Neural cell (in vitro differentiated cells): ENCODE results near the gene EFEMP2. TPM values are rescaled to one million over a fixed set of nuclear protein-coding genes. Genes with fewer than 3 reads are reported as not detected.

Source experiments
- H2AFZ ChIP-seq: fragments of 200-600, 300-800 bp; sonication (generic), shearing (Covaris generic); 2 replicates; pipeline ENCODE4 v1.6.0; 2014; ENCODE audit warnings: low read depth, mild to moderate bottlenecking, antibody characterized with exemption, low read length, moderate library complexity
- H3F3A ChIP-seq: fragments of 200-600 bp; shearing (Covaris generic); 2 replicates; pipeline ENCODE4 v1.6.1; 2016; ENCODE audit warnings: mild to moderate bottlenecking, moderate library complexity, mixed read lengths, antibody characterized with exemption, low read length; ENCODE audit not compliant: insufficient read depth, poor library complexity, severe bottlenecking
- H3K27ac ChIP-seq: fragments of 200-600, 300-800 bp; sonication (generic), shearing (Covaris generic); 2 replicates; pipeline ENCODE4 v1.5.1; 2014; ENCODE audit warnings: mild to moderate bottlenecking, low read length, moderate library complexity
- H3K27me3 ChIP-seq: fragments of 300-800, 200-600 bp; sonication (generic), shearing (Covaris generic); 2 replicates; pipeline ENCODE4 v1.6.0; 2014; ENCODE audit warnings: mild to moderate bottlenecking, low read depth, low read length, moderate library complexity; ENCODE audit not compliant: insufficient read depth
- H3K36me3 ChIP-seq: fragments of 300-800, 200-600 bp; sonication (generic), shearing (Covaris generic); 2 replicates; pipeline ENCODE4 v1.5.1; 2014; ENCODE audit warnings: mild to moderate bottlenecking, antibody characterized with exemption, low read length, moderate library complexity; ENCODE audit not compliant: insufficient read depth
- H3K4me2 ChIP-seq: fragments of 300-800, 200-600 bp; sonication (generic), shearing (Covaris generic); 2 replicates; pipeline ENCODE4 v1.6.0; 2014; ENCODE audit warnings: mild to moderate bottlenecking, low read length
- H3K4me3 ChIP-seq: fragments of 300-800, 200-600 bp; sonication (generic), shearing (Covaris generic); 2 replicates; pipeline ENCODE4 v1.5.1; 2014; ENCODE audit warnings: mild to moderate bottlenecking, low read length, moderate library complexity
- H3K79me2 ChIP-seq: fragments of 200-600 bp; shearing (Covaris generic); replicated peaks from 2 replicates; pipeline ENCODE4 v1.6.0; 2014; ENCODE audit warnings: mild to moderate bottlenecking, low read length, moderate library complexity; ENCODE audit not compliant: insufficient read depth
- H3K9ac ChIP-seq: fragments of 300-800, 200-600 bp; sonication (generic), shearing (Covaris generic); 2 replicates; pipeline ENCODE4 v1.6.1; 2016; ENCODE audit warnings: mild to moderate bottlenecking, low read length, mixed read lengths
- H3K9me2 ChIP-seq: fragments of 200-600 bp; shearing (Covaris generic); 2 replicates; pipeline ENCODE4 v1.6.1; 2016; ENCODE audit warnings: mild to moderate bottlenecking, low read length, mixed read lengths; ENCODE audit not compliant: insufficient read depth
- H3K9me3 ChIP-seq: fragments of 200-600, 300-800 bp; sonication (generic), shearing (Covaris generic); 2 replicates; pipeline ENCODE4 v1.6.1; 2016; ENCODE audit warnings: mild to moderate bottlenecking, mixed run types, low read length, moderate library complexity, mixed read lengths
- H4K20me1 ChIP-seq: fragments of 200-600 bp; shearing (Covaris generic); 2 replicates; pipeline ENCODE4 v1.6.1; 2016; ENCODE audit warnings: mild to moderate bottlenecking, mixed run types; ENCODE audit not compliant: insufficient read depth
- EP300 ChIP-seq: fragments of 450-650 bp; conservative IDR thresholded peaks from 2 replicates; pipeline ENCODE4 v1.6.1; 2014; ENCODE audit warnings: antibody characterized with exemption, mild to moderate bottlenecking, moderate library complexity; ENCODE audit not compliant: poor library complexity, severe bottlenecking
- EZH2 ChIP-seq: fragments of 200-600, 300-800 bp; shearing (Covaris generic), sonication (generic); IDR thresholded peaks from 2 replicates; pipeline ENCODE4 v1.6.1; 2014; ENCODE audit warnings: antibody characterized with exemption, low read length, borderline replicate concordance, mild to moderate bottlenecking; ENCODE audit not compliant: insufficient read depth, poor library complexity, severe bottlenecking
- MXI1 ChIP-seq: fragments of 450-650 bp; conservative IDR thresholded peaks from 2 replicates; pipeline ENCODE4 v1.6.1; 2014; ENCODE audit warnings: antibody characterized with exemption, mild to moderate bottlenecking; ENCODE audit not compliant: poor library complexity, severe bottlenecking
- POLR2AphosphoS5 ChIP-seq: IDR thresholded peaks from 2 replicates; pipeline ENCODE4 v1.6.1; 2012
- RAD21 ChIP-seq: fragments of 450-650 bp; conservative IDR thresholded peaks from 2 replicates; pipeline ENCODE4 v1.6.1; 2014; ENCODE audit warnings: antibody characterized with exemption, mild to moderate bottlenecking, moderate library complexity
- SMC3 ChIP-seq: fragments of 450-650 bp; conservative IDR thresholded peaks from 2 replicates; pipeline ENCODE4 v1.6.1; 2014; ENCODE audit warnings: antibody characterized with exemption, mild to moderate bottlenecking, moderate library complexity; ENCODE audit not compliant: poor library complexity
- TAF1 ChIP-seq: IDR thresholded peaks from 2 replicates; pipeline ENCODE4 v1.6.1; 2012; ENCODE audit warnings: low read depth
- polyA plus RNA-seq: library from polyadenylated mRNA; depleted of rRNA; stranded (reverse); fragments of >200 nt; gene quantifications from 2 replicates; pipeline ENCODE4 v1.2.3, GENCODE V29; 2014
- TF ChIP-seq, protein P1 (sequence below): IDR thresholded peaks from 2 replicates; pipeline ENCODE4 v1.6.1; 2012; ENCODE audit warnings: borderline replicate concordance
- TF ChIP-seq, protein P2 (sequence below): fragments of 450-650 bp; IDR thresholded peaks from 2 replicates; pipeline ENCODE4 v1.5.1; 2014; ENCODE audit warnings: antibody characterized with exemption, mild to moderate bottlenecking, moderate library complexity; ENCODE audit not compliant: poor library complexity, severe bottlenecking

The EFEMP2 gene
- polyA plus RNA-seq, 1 donor from 2014 or later: 0.67 TPM

DNA sequence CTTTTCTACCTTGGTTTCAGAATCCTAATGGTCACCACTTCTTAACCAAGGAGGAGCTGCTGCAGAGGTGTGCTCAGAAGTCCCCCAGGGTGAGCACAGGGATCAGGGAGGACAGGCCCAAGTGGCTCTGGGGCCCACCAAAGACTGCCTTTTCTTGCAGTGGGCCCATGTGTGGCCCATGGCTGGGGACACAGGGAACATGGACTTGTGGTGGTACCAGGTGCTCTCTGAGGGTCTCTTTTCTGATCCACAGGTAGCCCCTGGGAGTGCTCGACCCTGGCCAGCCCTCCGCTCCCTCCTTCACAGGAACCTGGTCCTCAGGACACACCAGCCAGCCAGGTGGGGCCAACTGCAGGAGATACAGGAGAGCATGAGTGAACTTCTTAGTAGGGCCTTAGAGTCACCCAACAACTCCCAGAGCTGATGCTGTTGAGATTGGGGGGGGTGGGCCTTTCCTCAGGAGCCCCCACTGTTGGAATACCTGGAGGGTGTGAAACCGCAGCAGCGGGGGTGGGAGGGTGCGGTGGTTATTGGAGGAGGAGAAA is 10.3 kb downstream of the EFEMP2 start:
- Histone ChIP-seq H2AFZ (no peak overlapping the region), H4K20me1 (peaks cover 2% of the 10 kb centered on the region), H3K4me2 (no peak overlapping the region), H3K9me3 (no peaks in the 10 kb centered on the region), H3K27me3 (no peaks in the 10 kb centered on the region), H3K4me3 (peak overlapping the region; percentile 100), H3K9ac (peak overlapping the region; percentile 98), H3F3A (peaks cover 5% of the 10 kb centered on the region), H3K27ac (no peak overlapping the region), H3K9me2 (no peaks in the 10 kb centered on the region), H3K79me2 (peaks cover 18% of the 10 kb centered on the region), H3K36me3 (no peaks in the 10 kb centered on the region)
- TF ChIP-seq SMC3 (no peak), POLR2AphosphoS5 (no peak), EP300 (no peak), EZH2 (no peak), MXI1 (no peak), TAF1 (no peak), RAD21 (no peak)
- TF ChIP-seq, protein P1, sequence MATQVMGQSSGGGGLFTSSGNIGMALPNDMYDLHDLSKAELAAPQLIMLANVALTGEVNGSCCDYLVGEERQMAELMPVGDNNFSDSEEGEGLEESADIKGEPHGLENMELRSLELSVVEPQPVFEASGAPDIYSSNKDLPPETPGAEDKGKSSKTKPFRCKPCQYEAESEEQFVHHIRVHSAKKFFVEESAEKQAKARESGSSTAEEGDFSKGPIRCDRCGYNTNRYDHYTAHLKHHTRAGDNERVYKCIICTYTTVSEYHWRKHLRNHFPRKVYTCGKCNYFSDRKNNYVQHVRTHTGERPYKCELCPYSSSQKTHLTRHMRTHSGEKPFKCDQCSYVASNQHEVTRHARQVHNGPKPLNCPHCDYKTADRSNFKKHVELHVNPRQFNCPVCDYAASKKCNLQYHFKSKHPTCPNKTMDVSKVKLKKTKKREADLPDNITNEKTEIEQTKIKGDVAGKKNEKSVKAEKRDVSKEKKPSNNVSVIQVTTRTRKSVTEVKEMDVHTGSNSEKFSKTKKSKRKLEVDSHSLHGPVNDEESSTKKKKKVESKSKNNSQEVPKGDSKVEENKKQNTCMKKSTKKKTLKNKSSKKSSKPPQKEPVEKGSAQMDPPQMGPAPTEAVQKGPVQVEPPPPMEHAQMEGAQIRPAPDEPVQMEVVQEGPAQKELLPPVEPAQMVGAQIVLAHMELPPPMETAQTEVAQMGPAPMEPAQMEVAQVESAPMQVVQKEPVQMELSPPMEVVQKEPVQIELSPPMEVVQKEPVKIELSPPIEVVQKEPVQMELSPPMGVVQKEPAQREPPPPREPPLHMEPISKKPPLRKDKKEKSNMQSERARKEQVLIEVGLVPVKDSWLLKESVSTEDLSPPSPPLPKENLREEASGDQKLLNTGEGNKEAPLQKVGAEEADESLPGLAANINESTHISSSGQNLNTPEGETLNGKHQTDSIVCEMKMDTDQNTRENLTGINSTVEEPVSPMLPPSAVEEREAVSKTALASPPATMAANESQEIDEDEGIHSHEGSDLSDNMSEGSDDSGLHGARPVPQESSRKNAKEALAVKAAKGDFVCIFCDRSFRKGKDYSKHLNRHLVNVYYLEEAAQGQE: no peak
- TF ChIP-seq, protein P2, sequence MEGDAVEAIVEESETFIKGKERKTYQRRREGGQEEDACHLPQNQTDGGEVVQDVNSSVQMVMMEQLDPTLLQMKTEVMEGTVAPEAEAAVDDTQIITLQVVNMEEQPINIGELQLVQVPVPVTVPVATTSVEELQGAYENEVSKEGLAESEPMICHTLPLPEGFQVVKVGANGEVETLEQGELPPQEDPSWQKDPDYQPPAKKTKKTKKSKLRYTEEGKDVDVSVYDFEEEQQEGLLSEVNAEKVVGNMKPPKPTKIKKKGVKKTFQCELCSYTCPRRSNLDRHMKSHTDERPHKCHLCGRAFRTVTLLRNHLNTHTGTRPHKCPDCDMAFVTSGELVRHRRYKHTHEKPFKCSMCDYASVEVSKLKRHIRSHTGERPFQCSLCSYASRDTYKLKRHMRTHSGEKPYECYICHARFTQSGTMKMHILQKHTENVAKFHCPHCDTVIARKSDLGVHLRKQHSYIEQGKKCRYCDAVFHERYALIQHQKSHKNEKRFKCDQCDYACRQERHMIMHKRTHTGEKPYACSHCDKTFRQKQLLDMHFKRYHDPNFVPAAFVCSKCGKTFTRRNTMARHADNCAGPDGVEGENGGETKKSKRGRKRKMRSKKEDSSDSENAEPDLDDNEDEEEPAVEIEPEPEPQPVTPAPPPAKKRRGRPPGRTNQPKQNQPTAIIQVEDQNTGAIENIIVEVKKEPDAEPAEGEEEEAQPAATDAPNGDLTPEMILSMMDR: no peak

DNA sequence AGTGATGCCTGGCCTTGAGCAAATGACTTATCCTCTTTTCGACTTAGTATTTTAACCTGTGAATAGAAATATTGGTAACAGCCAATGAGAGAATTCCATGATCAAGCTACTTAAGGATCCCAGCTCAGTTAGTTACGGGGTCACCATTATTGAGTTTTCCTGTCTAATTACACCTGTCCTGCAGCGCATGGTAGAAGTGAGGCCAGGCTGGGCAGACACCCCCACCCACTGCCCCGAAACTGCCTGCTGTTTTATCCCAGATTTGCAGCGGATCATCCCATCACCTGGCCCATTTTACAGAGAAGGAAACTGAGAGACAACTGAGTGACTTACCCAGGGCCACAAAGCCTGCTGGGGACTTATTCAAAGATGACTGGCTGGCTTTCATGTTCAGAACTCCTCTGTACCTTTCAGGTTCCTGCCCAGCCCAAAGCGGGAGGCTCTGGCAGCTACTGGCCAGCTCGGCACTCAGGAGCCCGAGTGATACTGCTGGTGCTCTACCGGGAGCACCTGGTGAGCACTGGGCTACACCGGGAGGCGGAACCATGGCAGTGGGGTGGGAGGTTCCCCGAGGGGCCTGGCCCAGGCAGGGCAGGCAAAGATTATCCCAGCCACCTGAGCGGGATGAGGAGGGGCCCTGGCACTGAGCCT is 10.9 kb downstream of the EFEMP2 start:
- Histone ChIP-seq H4K20me1 (peaks cover 8% of the 10 kb centered on the region), H3K9me2 (no peaks in the 10 kb centered on the region), H3K9me3 (no peaks in the 10 kb centered on the region)

More for the DNA sequence above, 10.9 kb downstream of the EFEMP2 start:
- H3K27ac ChIP-seq: peak overlapping the region; percentile 100
- H3K79me2 ChIP-seq: peaks cover 24% of the 10 kb centered on the region
- H3K27me3 ChIP-seq: no peaks in the 10 kb centered on the region
- TF ChIP-seq MXI1 (no peak), POLR2AphosphoS5 (no peak)
- TF ChIP-seq, protein P1: no peak
- H3K36me3 ChIP-seq: no peaks in the 10 kb centered on the region
- H3F3A ChIP-seq: peaks cover 5% of the 10 kb centered on the region
- peak overlapping the region; percentile 100 for H3K4me3 ChIP-seq
- no peak overlapping the region for H2AFZ ChIP-seq
- peak overlapping the region; percentile 90 for H3K4me2 ChIP-seq
- H3K9ac ChIP-seq: peak overlapping the region; percentile 98
